ENCODE data around the gene PTPRM. TPM values are rescaled to one million over a fixed set of nuclear protein-coding genes. Genes with fewer than 3 reads are reported as not detected.

The PTPRM gene
- total RNA-seq, 1 donor, result 84.7 TPM

GRCh38 chr18:8229787-8230186 lies 662.7 kb downstream of the PTPRM start:
- no peaks in the 10 kb centered on the region for H3K27me3 ChIP-seq (ENCODE audit: insufficient read depth, low read length)
- no peak overlapping the region for H2AFZ ChIP-seq (ENCODE audit: low read length)
- no peaks in the 10 kb centered on the region for H3K79me2 ChIP-seq (ENCODE audit: insufficient read depth, low read length)
- TF ChIP-seq, protein P1, sequence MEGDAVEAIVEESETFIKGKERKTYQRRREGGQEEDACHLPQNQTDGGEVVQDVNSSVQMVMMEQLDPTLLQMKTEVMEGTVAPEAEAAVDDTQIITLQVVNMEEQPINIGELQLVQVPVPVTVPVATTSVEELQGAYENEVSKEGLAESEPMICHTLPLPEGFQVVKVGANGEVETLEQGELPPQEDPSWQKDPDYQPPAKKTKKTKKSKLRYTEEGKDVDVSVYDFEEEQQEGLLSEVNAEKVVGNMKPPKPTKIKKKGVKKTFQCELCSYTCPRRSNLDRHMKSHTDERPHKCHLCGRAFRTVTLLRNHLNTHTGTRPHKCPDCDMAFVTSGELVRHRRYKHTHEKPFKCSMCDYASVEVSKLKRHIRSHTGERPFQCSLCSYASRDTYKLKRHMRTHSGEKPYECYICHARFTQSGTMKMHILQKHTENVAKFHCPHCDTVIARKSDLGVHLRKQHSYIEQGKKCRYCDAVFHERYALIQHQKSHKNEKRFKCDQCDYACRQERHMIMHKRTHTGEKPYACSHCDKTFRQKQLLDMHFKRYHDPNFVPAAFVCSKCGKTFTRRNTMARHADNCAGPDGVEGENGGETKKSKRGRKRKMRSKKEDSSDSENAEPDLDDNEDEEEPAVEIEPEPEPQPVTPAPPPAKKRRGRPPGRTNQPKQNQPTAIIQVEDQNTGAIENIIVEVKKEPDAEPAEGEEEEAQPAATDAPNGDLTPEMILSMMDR (IDR thresholded peaks at IDR 0.05; ENCODE audit: extremely low read depth, low read depth, low read length), result no peak
- H3K4me1 ChIP-seq (ENCODE audit: insufficient read depth, low read length), result peaks cover 5% of the 10 kb centered on the region
- no peak overlapping the region for H3K4me2 ChIP-seq (ENCODE audit: insufficient read depth, low read length)
- H3K36me3 ChIP-seq (ENCODE audit: insufficient read depth, low read length), result no peaks in the 10 kb centered on the region
- no peak overlapping the region for H3K4me3 ChIP-seq (ENCODE audit: insufficient read depth, low read length)
- no peak overlapping the region for H3K27ac ChIP-seq (ENCODE audit: low read depth, low read length)
- H3K9me3 ChIP-seq (ENCODE audit: low read depth, low read length), result no peaks in the 10 kb centered on the region
- H4K20me1 ChIP-seq (ENCODE audit: insufficient read depth, low read length), result no peaks in the 10 kb centered on the region
- no peak for DNase-seq (ENCODE audit: insufficient read length, low spot score, missing footprints)

- no peak overlapping the region for H3K27ac ChIP-seq (ENCODE audit: low read depth, low read length)
- H3K4me2 ChIP-seq (ENCODE audit: insufficient read depth, low read length), result peak overlapping the region; percentile 3
- H4K20me1 ChIP-seq (ENCODE audit: insufficient read depth, low read length), result no peaks in the 10 kb centered on the region
- no peaks in the 10 kb centered on the region for H3K36me3 ChIP-seq (ENCODE audit: insufficient read depth, low read length)
- TF ChIP-seq, protein P1 (IDR thresholded peaks at IDR 0.05; ENCODE audit: extremely low read depth, low read depth, low read length), result no peak
- no peaks in the 10 kb centered on the region for H3K27me3 ChIP-seq (ENCODE audit: insufficient read depth, low read length)
- no peaks in the 10 kb centered on the region for H3K79me2 ChIP-seq (ENCODE audit: insufficient read depth, low read length)
- peak; percentile 88 for DNase-seq (ENCODE audit: insufficient read length, low spot score, missing footprints)
- H3K9me3 ChIP-seq (ENCODE audit: low read depth, low read length), result no peaks in the 10 kb centered on the region
- H3K4me1 ChIP-seq (ENCODE audit: insufficient read depth, low read length), result peaks cover 5% of the 10 kb centered on the region
- no peak overlapping the region for H2AFZ ChIP-seq (ENCODE audit: low read length)
- H3K4me3 ChIP-seq (ENCODE audit: insufficient read depth, low read length), result no peak overlapping the region
Observed at GRCh38 chr18:8231316-8231715, 664.2 kb downstream of the PTPRM start.

- no peak for DNase-seq (ENCODE audit: insufficient read length, low spot score, missing footprints)
- Histone ChIP-seq H3K4me3 (ENCODE audit: insufficient read depth, low read length) (no peak overlapping the region), H3K4me2 (ENCODE audit: insufficient read depth, low read length) (no peak overlapping the region)
Observed at GRCh38 chr18:8232791-8233190, 665.7 kb downstream of the PTPRM start.

GRCh38 chr18:8235894-8236293 lies 668.8 kb downstream of the PTPRM start:
- no peaks in the 10 kb centered on the region for H4K20me1 ChIP-seq (ENCODE audit: insufficient read depth, low read length)

More at GRCh38 chr18:8232791-8233190, 665.7 kb downstream of the PTPRM start:
- Histone ChIP-seq H3K9me3 (ENCODE audit: low read depth, low read length) (no peaks in the 10 kb centered on the region), H3K4me1 (ENCODE audit: insufficient read depth, low read length) (peaks cover 5% of the 10 kb centered on the region), H3K27me3 (ENCODE audit: insufficient read depth, low read length) (no peaks in the 10 kb centered on the region), H2AFZ (ENCODE audit: low read length) (no peak overlapping the region), H3K27ac (ENCODE audit: low read depth, low read length) (no peak overlapping the region), H4K20me1 (ENCODE audit: insufficient read depth, low read length) (no peaks in the 10 kb centered on the region), H3K36me3 (ENCODE audit: insufficient read depth, low read length) (no peaks in the 10 kb centered on the region), H3K79me2 (ENCODE audit: insufficient read depth, low read length) (no peaks in the 10 kb centered on the region)
- TF ChIP-seq, protein P1 (IDR thresholded peaks at IDR 0.05; ENCODE audit: extremely low read depth, low read depth, low read length), result no peak

More at GRCh38 chr18:8235894-8236293, 668.8 kb downstream of the PTPRM start:
- H3K9me3 ChIP-seq (ENCODE audit: low read depth, low read length), result no peaks in the 10 kb centered on the region
- H3K79me2 ChIP-seq (ENCODE audit: insufficient read depth, low read length), result no peaks in the 10 kb centered on the region
- no peak overlapping the region for H3K27ac ChIP-seq (ENCODE audit: low read depth, low read length)
- H3K27me3 ChIP-seq (ENCODE audit: insufficient read depth, low read length), result no peaks in the 10 kb centered on the region
- no peak for DNase-seq (ENCODE audit: insufficient read length, low spot score, missing footprints)
- TF ChIP-seq, protein P1 (IDR thresholded peaks at IDR 0.05; ENCODE audit: extremely low read depth, low read depth, low read length), result no peak
- H3K4me2 ChIP-seq (ENCODE audit: insufficient read depth, low read length), result no peak overlapping the region
- no peak overlapping the region for H3K4me3 ChIP-seq (ENCODE audit: insufficient read depth, low read length)
- H2AFZ ChIP-seq (ENCODE audit: low read length), result no peak overlapping the region
- peaks cover 4% of the 10 kb centered on the region for H3K4me1 ChIP-seq (ENCODE audit: insufficient read depth, low read length)
- no peaks in the 10 kb centered on the region for H3K36me3 ChIP-seq (ENCODE audit: insufficient read depth, low read length)

Measured in osteoblast (primary cell).